WERI-Rb-1 (cell line): ENCODE data around the gene MRPL11.

Source experiments
- DNase-seq: peaks from one replicate; pipeline ENCODE4 v3.0.0-alpha.2; 2020
- H3K27ac ChIP-seq: fragments of 250-450 bp; sonication (Bioruptor Pico); 2 replicates; pipeline ENCODE4 v1.5.1; 2020; ENCODE audit warnings: mild to moderate bottlenecking, moderate library complexity
- H3K27me3 ChIP-seq: fragments of 250-450 bp; sonication (Bioruptor Pico); 2 replicates; pipeline ENCODE4 v1.5.1; 2021; ENCODE audit warnings: mild to moderate bottlenecking, low read depth, moderate library complexity; ENCODE audit not compliant: insufficient read depth, severe bottlenecking
- H3K36me3 ChIP-seq: fragments of 250-450 bp; sonication (Bioruptor Pico); 2 replicates; pipeline ENCODE4 v1.5.1; 2020; ENCODE audit warnings: mild to moderate bottlenecking, moderate library complexity
- H3K4me3 ChIP-seq: 2 replicates; pipeline ENCODE4 v1.5.1; 2011; ENCODE audit warnings: low read depth, mild to moderate bottlenecking, control low read depth, low read length
- H3K9me3 ChIP-seq: fragments of 250-450 bp; sonication (Bioruptor Pico); 2 replicates; pipeline ENCODE4 v1.5.1; 2021; ENCODE audit warnings: mild to moderate bottlenecking, moderate library complexity; ENCODE audit not compliant: severe bottlenecking
- TF ChIP-seq, protein P1 (sequence below): IDR thresholded peaks from 2 replicates; pipeline ENCODE4 v1.5.1; 2011; ENCODE audit warnings: low read depth, mild to moderate bottlenecking, control low read depth, inconsistent platforms, low read length

MRPL11 gene

DNA sequence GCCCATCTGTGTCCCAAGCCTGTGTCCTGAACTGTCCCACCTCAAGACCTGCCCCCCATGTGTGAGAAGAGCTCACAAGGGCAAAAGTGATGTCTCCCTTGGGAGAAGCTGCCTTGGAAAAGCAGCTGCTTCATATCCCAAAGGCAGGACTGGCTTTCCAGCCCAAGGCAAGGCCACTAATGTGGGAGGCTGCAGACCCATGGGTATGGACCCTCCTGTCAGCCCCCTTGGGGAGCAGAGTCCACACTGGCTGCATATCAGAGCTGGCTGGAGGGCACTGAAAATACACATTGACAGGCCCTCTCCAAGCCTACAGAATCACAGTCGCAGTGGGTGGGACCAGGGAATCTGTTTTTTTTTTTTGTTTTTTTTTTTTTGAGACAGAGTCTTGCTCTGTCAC, 30.8 kb upstream of the MRPL11 start:
- Histone ChIP-seq H3K27ac (no peak overlapping the region), H3K9me3 (no peaks in the 10 kb centered on the region), H3K36me3 (peaks cover 55% of the 10 kb centered on the region), H3K4me3 (no peak overlapping the region), H3K27me3 (no peaks in the 10 kb centered on the region)
- no peak for DNase-seq
- TF ChIP-seq, protein P1, sequence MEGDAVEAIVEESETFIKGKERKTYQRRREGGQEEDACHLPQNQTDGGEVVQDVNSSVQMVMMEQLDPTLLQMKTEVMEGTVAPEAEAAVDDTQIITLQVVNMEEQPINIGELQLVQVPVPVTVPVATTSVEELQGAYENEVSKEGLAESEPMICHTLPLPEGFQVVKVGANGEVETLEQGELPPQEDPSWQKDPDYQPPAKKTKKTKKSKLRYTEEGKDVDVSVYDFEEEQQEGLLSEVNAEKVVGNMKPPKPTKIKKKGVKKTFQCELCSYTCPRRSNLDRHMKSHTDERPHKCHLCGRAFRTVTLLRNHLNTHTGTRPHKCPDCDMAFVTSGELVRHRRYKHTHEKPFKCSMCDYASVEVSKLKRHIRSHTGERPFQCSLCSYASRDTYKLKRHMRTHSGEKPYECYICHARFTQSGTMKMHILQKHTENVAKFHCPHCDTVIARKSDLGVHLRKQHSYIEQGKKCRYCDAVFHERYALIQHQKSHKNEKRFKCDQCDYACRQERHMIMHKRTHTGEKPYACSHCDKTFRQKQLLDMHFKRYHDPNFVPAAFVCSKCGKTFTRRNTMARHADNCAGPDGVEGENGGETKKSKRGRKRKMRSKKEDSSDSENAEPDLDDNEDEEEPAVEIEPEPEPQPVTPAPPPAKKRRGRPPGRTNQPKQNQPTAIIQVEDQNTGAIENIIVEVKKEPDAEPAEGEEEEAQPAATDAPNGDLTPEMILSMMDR: no peak

DNA sequence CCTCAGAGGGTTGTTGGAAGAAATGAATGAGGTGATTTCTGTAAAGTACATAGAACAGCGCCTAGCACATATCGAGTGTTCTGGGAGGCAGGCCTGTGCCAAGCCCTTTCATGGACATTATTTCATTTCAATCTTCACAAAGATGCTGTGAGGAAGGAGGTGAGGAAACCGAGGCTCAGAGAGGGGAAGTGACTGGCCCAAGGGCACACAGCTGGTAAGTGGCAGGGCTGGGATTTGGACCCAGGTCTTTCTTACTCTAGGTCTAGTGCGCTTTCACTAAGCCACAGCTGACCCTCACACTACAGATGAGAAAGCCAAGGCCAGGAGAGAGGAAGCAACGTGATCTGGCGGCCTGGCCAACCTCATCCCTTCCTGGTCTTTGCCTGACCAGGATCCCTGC, 30.0 kb upstream of the MRPL11 start:
- no peak for DNase-seq
- no peaks in the 10 kb centered on the region for H3K27me3 ChIP-seq
- TF ChIP-seq, protein P1: no peak
- H3K4me3 ChIP-seq: no peak overlapping the region
- no peaks in the 10 kb centered on the region for H3K9me3 ChIP-seq
- H3K36me3 ChIP-seq: peaks cover 47% of the 10 kb centered on the region
- H3K27ac ChIP-seq: no peak overlapping the region

DNA sequence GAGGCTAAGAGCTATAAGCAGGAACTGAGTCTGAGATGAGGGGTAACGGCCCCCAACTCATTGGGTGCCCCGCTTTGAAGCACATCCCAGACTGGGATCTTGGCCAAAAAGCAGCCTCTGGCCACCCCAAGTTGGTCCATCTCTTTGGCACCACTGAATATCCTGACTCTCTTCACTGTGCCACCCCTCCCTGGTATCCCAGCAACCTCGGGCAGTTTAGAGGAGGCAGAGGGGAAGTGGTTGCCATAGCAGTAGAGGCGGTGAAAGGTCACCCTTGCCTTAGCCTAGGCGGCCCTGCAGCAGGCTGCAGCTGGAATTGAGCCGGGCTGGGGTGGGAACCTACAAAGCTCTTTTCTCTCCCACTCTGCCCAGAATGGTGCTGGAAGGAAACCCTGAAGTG, 29.1 kb upstream of the MRPL11 start:
- H3K9me3 ChIP-seq: no peaks in the 10 kb centered on the region
- no peak for DNase-seq
- no peaks in the 10 kb centered on the region for H3K27me3 ChIP-seq
- H3K27ac ChIP-seq: no peak overlapping the region
- TF ChIP-seq, protein P1: no peak
- peak overlapping the region; percentile 54 for H3K4me3 ChIP-seq
- peaks cover 38% of the 10 kb centered on the region for H3K36me3 ChIP-seq

DNA sequence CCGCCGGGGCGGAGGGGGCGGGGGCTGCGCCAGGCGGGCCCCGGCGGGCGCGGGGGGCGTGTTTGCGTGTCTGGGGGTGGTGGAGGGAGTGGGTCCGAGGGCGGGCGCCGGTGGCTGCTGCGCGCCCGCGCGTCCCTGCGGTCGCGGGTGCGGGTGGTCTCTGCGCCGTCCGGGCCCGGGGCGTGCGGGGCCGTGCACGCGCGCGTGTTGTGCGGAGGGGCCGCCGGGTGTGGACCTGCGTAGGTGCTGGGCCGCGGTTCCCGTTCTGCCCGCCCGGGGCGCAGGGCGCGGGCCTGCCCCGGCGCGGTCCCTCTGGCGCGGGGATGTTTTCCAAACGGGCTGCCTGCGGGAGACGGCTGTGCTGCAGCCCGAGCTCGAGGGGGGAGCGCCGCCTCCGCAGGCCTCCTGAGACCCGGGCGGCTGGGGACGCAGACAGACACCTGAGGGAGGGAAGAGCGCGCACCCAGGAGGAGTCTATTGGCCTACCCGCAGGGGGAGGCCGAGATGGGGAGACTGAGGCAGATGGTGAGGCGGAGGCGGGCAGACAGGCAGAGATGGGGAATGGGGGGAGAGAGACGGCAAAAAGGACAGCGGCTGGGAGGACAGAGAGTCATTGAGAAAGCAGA, 28.5 kb upstream of the MRPL11 start:
- H3K27me3 ChIP-seq: no peaks in the 10 kb centered on the region
- peaks cover 32% of the 10 kb centered on the region for H3K36me3 ChIP-seq
- TF ChIP-seq, protein P1: peak; percentile 35
- no peak for DNase-seq
- peak overlapping the region; percentile 54; the same call in 1 of the 2 replicates for H3K27ac ChIP-seq
- H3K4me3 ChIP-seq: peak overlapping the region; percentile 54
- no peaks in the 10 kb centered on the region for H3K9me3 ChIP-seq

DNA sequence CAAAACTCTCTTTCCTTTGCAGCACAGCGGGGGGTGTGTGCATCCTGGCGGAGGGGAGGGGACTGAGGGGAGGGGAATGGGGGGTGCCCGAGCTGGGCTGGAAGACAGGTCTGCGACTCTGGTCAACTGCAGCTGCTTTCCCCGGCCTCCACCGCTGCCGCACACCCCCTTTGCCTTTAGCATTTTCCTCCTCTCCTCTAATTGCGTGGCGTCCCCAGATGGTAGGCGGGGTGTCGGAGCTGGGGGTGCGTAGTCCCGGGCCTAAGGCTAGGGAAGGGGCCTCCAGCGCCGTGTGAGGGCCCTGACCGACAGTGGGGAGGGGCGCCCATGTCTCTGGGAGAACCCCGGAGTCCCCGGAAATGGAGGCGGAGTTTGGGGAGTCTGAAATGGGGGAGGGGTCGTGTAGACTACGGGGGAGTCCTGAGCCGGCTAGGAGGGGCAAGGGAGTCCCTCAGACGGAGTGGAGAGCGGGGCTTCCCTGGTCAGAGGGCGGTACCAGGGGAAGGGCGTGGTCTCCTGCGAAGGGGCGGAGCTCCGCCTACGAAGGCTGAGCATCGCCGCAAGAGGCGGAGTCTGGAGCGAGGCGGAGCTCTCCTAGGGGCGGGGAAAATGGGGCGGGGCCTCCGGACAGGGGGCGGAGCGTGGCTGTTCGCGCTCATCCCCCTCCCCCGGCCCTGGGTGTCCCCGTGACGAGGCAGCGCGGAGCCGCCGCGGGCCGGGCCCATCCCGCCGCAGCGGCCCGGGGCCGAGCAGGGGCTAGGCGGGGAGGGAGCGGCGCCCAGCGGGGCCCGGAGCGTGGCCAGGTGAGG, 27.8 kb upstream of the MRPL11 start, which contains the start of gene PELI3:
TSS of gene PELI3 (plus strand) at position 681 of the 809 bp plus-strand sequence. CDS start 1,224 bp downstream, outside the sequence.
- Histone ChIP-seq H3K4me3 (peak within 1 kb of the TSS; percentile 63), H3K36me3 (peaks cover 27% of the 10 kb centered on the region), H3K27ac (peak within 1 kb of the TSS; percentile 54), H3K9me3 (no peaks in the 10 kb centered on the region), H3K27me3 (no peaks in the 10 kb centered on the region)
- peak; percentile 94 for DNase-seq
- TF ChIP-seq, protein P1: no peak
